ENCODE data around the gene IGF1R. TPM values are rescaled to one million over a fixed set of nuclear protein-coding genes. Genes with fewer than 3 reads are reported as not detected.
A peak's percentile ranks its signal among the peaks of the same experiment; 100 is the strongest.

The IGF1R gene
- total RNA-seq, 4 donors from 2014 or later, result 49.4 to 239 (median 109) TPM

DNA sequence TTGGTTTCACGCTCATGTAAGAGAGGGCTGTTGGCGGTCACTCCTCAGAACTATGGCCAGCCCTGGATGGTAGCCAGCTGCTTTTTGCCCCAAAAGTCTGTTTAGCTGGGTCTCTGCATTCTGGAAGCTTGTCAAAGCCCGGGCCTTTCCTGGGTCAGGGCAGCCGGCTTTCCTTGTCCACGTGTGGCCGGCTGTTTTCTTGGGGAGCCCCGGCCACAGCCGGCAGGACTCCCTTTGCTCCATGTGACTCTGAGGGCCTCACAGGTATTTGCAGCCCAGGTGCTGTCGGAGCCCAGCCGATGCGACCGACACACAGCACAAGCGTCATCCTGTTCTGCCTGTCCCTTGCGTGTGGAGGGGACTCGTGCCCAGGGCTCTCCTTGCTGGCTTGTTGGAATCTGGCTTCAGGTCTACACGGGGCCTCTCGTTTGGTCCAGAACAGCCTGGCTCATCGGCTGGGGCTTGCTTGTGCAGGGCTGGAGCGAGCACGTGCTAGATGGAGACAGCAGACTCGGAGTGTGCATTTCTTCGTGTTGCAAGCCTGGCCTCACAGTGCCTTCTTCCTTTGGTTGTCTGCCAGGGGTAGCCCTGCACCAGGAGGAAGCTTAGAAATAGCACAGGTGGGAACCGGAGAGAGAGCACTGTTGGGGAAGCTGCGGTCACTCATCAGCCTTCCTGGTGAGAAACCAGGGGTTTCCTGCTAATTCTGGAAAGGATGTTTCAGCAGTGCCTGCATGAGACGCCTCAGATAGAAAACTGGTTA lies 307.8 kb downstream of the IGF1R start:
- H3K27ac ChIP-seq, result peak overlapping the region; percentile 71 to 86 (median 77)
- WGBS, 2 donors (ENCODE audit: low coverage in 1 of 2), result 86 to 90% methylated on average over 2 to 22 of the region's 25 CpGs
- H3K9me3 ChIP-seq, result no peaks in the 10 kb centered on the region
- peaks cover 0 to 38% (median 13%) of the 10 kb centered on the region in 4 donors for H3K4me1 ChIP-seq
- H3K36me3 ChIP-seq, result peaks cover 0 to 16% (median 3%) of the 10 kb centered on the region in 4 donors
- no peak for DNase-seq
- H3K27me3 ChIP-seq, result no peaks in the 10 kb centered on the region
- TF ChIP-seq POLR2A (IDR thresholded peaks at IDR 0.05) (no peak), POLR2AphosphoS5 (IDR thresholded peaks at IDR 0.05) (no peak), EP300 (IDR thresholded peaks at IDR 0.05; ENCODE audit: low read depth) (no peak)
- TF ChIP-seq, protein P1, sequence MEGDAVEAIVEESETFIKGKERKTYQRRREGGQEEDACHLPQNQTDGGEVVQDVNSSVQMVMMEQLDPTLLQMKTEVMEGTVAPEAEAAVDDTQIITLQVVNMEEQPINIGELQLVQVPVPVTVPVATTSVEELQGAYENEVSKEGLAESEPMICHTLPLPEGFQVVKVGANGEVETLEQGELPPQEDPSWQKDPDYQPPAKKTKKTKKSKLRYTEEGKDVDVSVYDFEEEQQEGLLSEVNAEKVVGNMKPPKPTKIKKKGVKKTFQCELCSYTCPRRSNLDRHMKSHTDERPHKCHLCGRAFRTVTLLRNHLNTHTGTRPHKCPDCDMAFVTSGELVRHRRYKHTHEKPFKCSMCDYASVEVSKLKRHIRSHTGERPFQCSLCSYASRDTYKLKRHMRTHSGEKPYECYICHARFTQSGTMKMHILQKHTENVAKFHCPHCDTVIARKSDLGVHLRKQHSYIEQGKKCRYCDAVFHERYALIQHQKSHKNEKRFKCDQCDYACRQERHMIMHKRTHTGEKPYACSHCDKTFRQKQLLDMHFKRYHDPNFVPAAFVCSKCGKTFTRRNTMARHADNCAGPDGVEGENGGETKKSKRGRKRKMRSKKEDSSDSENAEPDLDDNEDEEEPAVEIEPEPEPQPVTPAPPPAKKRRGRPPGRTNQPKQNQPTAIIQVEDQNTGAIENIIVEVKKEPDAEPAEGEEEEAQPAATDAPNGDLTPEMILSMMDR (IDR thresholded peaks at IDR 0.05), result no peak
- in situ Hi-C loops (cut with MboI; ENCODE audit: low pct_ligation_motif_present in 1 of 4, low pct_unique_long_range_greater_than_20kb in 1 of 4, low sequenced_read_pairs in 3 of 4) (no loop called here), intact Hi-C loops (cut with DNase I; ENCODE audit: low total_unique reads) (no loop called here)
- H3K4me3 ChIP-seq, result no peak overlapping the region

DNA sequence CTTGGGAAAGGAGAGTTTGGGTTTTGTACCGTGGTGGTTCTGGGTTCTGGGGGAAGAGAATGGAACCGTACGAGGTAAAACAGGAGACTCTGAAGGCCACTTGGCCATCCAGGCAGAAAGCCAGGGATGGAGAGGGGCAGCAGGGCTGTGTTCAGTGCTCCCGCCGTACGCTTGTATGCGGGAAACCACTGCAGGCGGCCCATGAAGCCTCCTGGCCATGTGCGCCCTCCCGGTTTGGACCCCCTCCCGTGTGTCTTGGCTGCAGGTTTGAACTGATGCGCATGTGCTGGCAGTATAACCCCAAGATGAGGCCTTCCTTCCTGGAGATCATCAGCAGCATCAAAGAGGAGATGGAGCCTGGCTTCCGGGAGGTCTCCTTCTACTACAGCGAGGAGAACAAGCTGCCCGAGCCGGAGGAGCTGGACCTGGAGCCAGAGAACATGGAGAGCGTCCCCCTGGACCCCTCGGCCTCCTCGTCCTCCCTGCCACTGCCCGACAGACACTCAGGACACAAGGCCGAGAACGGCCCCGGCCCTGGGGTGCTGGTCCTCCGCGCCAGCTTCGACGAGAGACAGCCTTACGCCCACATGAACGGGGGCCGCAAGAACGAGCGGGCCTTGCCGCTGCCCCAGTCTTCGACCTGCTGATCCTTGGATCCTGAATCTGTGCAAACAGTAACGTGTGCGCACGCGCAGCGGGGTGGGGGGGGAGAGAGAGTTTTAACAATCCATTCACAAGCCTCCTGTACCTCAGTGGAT lies 308.6 kb downstream of the IGF1R start:
- DNase-seq, result no peak
- Histone ChIP-seq H3K27me3 (no peaks in the 10 kb centered on the region), H3K4me1 (peaks cover 0 to 36% (median 13%) of the 10 kb centered on the region in 4 donors), H3K4me3 (no peak overlapping the region), H3K27ac (no peak overlapping the region), H3K36me3 (peaks cover 0 to 25% (median 5%) of the 10 kb centered on the region in 4 donors), H3K9me3 (no peaks in the 10 kb centered on the region)
- in situ Hi-C loops (cut with MboI; ENCODE audit: low pct_ligation_motif_present in 1 of 4, low pct_unique_long_range_greater_than_20kb in 1 of 4, low sequenced_read_pairs in 3 of 4), result no loop called here
- intact Hi-C loops (cut with DNase I; ENCODE audit: low total_unique reads), result no loop called here
- TF ChIP-seq POLR2AphosphoS5 (IDR thresholded peaks at IDR 0.05), result no peak
- no peak for TF ChIP-seq POLR2A (IDR thresholded peaks at IDR 0.05)
- TF ChIP-seq EP300 (IDR thresholded peaks at IDR 0.05; ENCODE audit: low read depth), result no peak
- TF ChIP-seq, protein P1 (IDR thresholded peaks at IDR 0.05), result no peak
- 85 to 89% methylated on average over 3 to 34 of the region's 39 CpGs for WGBS, 2 donors (ENCODE audit: low coverage in 1 of 2)

DNA sequence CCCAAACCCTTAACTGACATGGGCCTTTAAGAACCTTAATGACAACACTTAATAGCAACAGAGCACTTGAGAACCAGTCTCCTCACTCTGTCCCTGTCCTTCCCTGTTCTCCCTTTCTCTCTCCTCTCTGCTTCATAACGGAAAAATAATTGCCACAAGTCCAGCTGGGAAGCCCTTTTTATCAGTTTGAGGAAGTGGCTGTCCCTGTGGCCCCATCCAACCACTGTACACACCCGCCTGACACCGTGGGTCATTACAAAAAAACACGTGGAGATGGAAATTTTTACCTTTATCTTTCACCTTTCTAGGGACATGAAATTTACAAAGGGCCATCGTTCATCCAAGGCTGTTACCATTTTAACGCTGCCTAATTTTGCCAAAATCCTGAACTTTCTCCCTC lies 309.3 kb downstream of the IGF1R start:
- 62 to 74% methylated on average over 6 of the region's 6 CpGs for WGBS, 2 donors (ENCODE audit: low coverage in 1 of 2)
- Histone ChIP-seq H3K36me3 (peaks cover 0 to 30% (median 5%) of the 10 kb centered on the region in 4 donors), H3K4me1 (peaks cover 0 to 31% (median 13%) of the 10 kb centered on the region in 4 donors), H3K27ac (no peak overlapping the region), H3K4me3 (no peak overlapping the region), H3K9me3 (no peaks in the 10 kb centered on the region), H3K27me3 (no peaks in the 10 kb centered on the region)
- DNase-seq, result no peak
- in situ Hi-C loops (cut with MboI; ENCODE audit: low pct_ligation_motif_present in 1 of 4, low pct_unique_long_range_greater_than_20kb in 1 of 4, low sequenced_read_pairs in 3 of 4), result no loop called here
- TF ChIP-seq, protein P1 (IDR thresholded peaks at IDR 0.05), result no peak
- TF ChIP-seq EP300 (IDR thresholded peaks at IDR 0.05; ENCODE audit: low read depth) (no peak), POLR2AphosphoS5 (IDR thresholded peaks at IDR 0.05) (no peak), POLR2A (IDR thresholded peaks at IDR 0.05) (no peak)
- intact Hi-C loops (cut with DNase I; ENCODE audit: low total_unique reads), result no loop called here

DNA sequence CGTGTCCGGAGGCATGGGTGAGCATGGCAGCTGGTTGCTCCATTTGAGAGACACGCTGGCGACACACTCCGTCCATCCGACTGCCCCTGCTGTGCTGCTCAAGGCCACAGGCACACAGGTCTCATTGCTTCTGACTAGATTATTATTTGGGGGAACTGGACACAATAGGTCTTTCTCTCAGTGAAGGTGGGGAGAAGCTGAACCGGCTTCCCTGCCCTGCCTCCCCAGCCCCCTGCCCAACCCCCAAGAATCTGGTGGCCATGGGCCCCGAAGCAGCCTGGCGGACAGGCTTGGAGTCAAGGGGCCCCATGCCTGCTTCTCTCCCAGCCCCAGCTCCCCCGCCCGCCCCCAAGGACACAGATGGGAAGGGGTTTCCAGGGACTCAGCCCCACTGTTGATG lies 309.7 kb downstream of the IGF1R start:
- Histone ChIP-seq H3K4me3 (no peak overlapping the region), H3K36me3 (peaks cover 0 to 30% (median 5%) of the 10 kb centered on the region in 4 donors), H3K4me1 (peaks cover 0 to 27% (median 13%) of the 10 kb centered on the region in 4 donors), H3K27ac (no peak overlapping the region), H3K27me3 (no peaks in the 10 kb centered on the region), H3K9me3 (no peaks in the 10 kb centered on the region)
- WGBS, 2 donors (ENCODE audit: low coverage in 1 of 2), result 95% methylated on average over 11 of the region's 11 CpGs; no CpG with 5 or more reads in 1 of the 2 donors
- in situ Hi-C loops (cut with MboI; ENCODE audit: low pct_ligation_motif_present in 1 of 4, low pct_unique_long_range_greater_than_20kb in 1 of 4, low sequenced_read_pairs in 3 of 4) (no loop called here), intact Hi-C loops (cut with DNase I; ENCODE audit: low total_unique reads) (no loop called here)
- TF ChIP-seq POLR2AphosphoS5 (IDR thresholded peaks at IDR 0.05), result no peak
- no peak for TF ChIP-seq POLR2A (IDR thresholded peaks at IDR 0.05)
- TF ChIP-seq, protein P1 (IDR thresholded peaks at IDR 0.05), result no peak
- no peak for DNase-seq

Measured in transverse colon (tissue), 4 donors.